Hepatic stellate cell (primary cell): ENCODE data around the gene TNS1.

Experiments
- DNase-seq: peaks from one replicate; pipeline ENCODE4 v3.0.0; 2011; ENCODE audit warnings: low spot score

The TNS1 gene

DNA sequence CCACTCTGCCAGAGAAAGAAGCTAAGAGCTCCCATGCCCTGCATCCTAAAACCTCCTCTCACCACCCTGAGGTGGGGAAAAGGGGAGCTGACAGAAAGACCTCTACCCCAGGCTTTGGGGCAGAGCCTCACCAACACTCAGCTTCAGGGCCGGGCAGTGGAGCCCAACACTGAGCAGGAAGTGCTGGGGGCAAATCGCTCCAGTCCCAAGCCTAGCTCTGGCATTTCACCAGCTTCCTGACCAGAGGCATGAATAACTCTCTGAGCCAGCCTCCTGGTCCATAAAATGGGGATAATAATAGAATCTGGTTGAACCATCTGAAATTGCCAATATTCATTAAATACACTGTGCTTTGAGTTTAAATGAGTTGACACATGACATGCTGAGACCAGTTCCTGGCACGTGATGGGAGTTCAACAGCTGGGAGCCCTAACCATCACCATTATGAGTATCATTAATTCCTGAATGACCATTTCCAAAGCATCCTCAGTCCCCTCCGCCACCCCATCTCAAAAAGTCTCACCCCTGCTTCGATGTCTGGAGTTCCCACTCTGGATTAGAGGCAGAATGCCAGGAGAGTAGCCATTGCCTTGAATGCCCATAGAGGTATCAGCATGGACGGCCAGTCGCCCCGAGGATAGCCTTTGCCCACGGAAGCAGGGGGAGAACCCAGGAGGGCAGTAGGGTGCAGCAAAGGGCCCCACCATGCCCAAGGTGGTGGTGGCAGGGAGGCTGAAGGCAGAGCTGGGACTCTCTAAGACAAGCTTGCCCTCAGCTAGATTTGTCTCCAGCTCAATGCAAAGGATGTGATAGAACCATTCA lies 153.4 kb downstream of the TNS1 start:
- DNase-seq: no peak

DNA sequence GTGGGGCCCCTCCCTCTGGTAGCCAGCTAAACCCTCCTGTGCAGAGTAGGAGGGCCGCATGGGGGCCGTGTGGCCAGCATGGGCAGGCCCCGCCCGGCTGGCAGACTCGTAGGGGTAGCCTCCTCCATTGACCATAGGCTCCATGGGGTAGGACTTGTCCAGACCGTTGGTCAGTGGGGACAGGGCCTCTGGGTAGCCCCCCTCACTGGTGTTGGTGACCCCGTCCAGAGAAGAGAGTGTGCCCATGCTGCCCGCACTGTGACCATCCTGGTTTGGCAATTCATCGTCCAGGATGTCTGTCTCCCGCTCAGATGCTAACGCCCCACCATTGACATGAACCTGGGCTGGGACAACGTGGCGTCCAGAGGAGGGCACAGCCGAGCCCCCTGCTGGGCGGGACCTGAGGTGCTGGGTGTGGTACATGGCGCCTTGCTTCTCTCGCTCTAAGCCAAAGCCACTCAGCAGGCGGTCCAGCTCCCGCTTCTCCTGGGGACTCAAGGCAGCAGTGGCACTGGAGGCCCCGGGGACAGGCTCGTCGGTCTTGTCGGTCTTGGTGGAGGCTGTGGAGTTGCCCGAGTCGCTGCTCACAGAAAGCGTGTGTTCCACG lies 154.3 kb downstream of the TNS1 start:
- DNase-seq: no peak

DNA sequence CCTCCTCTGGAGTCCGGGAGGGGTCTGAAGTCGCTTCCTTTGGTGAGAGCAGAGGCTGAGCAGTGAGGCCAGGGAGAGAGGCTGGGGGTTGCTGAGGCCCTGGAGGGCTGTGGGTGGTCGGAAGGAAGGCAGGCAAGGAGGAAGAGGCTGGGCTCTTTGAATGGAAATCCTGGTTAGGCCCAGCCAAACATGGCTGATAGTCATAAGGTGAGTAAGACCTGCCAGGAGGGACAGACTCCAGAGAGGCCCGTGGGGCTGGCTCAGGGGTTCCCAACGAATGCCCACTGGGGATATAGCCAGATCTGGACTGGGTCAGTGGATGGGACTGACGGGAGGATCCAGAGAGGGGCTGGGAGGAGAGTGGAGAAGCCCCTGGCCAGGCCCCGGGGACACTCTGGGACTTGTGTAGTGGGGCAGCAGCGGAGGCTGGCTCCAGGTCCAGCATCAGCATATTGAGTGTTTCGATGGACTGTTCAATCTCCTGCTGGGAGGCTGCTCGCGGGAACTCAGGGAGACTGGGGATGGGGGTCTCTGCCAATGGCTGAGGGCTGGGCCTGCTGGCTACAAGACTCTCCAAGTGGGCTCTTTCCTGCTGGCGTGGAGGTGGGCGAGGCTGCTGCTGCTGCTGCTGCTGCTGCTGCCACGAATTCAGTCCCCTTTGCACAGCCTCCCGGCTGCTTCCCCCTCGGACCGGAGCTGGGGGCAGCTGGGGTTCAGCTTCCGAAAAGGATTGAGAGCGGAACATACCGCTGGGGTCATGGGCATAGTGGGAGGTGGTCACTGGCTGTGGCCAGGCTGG lies 155.0 kb downstream of the TNS1 start:
- no peak for DNase-seq

DNA sequence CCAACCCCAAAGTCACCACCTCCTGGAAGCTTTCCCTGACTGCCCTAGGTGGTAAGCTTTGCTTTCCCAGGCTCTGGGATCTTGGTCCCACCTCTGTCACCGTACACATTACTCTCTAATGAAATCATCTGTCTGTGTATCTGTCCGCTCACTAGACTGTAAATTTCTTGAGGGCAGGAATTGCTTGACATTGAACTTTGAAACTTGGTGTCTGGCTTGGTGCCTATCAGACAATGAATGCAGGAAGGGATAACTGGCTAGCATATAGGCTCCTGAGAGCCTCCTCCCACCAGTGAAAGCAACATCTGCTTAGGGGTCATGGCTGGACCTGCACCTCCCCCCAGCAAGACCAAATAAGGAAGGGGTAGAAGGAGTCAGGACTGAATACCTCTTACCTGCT lies 155.7 kb downstream of the TNS1 start:
- DNase-seq: no peak

DNA sequence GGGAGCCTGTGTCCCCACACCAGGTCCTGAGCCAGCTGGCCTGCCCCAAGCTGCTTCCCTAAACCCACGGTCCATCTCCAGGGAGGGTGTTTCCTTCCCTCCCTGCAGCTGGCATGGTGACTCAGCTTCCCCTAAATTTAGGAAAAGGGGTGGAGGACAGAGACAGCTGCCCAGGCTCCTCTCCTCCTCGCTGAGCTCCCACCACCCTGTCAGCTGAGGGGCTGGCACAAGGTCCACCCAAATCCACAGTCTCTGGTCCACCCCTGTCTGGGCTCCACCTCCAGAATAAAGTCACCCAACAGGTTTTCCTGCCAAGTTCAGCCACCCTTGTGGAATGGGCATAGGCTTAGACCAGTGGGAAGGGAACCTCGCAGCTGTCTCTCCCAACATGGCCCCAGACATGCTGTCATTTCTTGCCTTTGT lies 156.5 kb downstream of the TNS1 start:
- DNase-seq: no peak

DNA sequence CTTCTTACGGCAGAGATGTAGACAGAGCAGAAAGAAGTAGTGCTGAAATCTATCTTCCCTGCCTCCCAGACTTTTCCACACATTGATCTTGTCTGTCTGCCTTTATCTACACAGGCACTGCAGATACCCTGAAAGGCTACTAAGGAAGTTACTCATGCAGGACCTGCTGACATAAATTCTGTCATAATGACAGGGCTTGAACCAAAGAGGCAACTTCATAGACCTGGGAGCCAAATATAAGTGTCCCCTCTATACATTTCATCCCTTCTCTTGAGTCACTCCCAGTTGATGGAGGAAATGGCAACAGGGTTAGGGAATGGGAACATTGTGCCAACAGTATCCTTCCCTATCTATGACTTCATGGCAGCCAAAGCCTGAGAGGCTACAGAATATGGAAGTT lies 157.5 kb downstream of the TNS1 start:
- DNase-seq: no peak

DNA sequence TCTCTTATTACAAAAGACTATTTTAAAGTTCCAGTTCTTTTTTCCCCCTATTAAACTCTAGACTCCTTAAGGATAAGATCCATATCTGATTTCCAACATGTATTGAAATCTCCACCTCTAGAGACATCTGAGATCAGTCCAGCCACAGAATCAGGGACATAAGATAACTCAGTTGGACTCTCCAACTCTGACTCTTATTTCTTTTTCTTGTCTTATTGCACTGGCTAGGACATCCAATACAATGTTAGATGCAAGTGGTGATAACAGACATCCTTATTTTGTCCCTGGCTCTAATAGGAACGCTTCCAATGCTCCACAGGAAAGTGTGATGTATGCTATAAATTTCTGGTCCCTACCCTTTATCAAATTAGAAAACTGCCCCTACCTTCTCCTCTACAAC lies 158.1 kb downstream of the TNS1 start:
- DNase-seq: no peak

DNA sequence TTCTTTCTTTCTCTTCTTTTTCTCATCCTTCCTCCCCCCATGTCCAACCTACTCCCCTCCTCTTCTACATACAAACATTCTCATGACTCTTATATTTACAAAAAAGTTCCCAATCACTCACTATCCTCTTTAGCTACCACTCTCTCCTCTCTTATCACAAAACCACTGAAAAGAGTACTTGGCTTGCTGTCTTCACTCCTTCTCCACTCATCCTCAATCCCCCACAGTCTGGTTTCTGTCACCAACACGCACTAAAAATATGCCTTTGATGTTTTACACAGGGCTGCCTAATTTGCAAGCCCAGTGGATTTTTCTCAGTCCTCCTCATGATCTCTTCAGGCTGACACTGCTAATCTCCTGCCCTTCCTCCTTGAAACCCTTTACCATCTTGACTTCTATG lies 159.5 kb downstream of the TNS1 start:
- DNase-seq: no peak

DNA sequence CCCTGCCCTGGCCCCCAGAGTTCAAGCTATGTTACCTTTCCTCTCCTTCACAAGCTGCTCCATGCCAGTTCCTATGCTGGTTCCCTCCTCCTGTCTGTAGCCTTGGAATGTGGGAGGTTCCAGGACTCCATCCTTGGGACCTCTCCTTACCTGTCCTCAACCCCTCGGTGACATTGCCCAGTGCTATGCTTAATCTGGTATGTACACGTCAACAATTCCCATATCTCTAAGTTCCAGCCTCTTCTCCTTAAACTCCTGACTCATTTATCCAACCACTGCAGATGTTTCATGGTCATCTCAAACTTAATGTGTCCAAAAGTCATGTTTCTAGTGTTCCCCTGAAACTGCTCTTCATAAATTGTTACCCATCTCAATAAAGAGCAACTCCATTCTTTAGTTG lies 160.8 kb downstream of the TNS1 start:
- no peak for DNase-seq

DNA sequence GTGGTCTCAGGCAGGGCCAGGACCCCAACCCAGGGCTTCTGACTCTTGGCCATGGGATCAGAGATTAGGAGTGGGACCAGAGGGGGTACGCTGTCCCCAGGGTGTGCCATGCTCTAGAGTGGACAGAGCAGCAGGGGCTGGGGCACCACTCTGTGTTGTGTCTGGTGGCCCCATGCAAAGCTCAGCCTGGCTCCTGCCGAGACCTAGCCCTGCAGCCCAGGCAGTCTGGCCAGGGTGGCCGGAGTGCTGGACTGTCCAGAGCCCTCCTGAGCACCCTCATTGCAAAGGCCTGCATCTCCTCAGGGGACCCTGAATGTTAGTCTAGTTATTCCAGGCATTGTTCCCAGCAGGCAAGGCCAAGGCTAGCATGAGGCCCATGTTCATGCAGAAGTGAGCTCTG lies 162.3 kb downstream of the TNS1 start:
- no peak for DNase-seq

DNA sequence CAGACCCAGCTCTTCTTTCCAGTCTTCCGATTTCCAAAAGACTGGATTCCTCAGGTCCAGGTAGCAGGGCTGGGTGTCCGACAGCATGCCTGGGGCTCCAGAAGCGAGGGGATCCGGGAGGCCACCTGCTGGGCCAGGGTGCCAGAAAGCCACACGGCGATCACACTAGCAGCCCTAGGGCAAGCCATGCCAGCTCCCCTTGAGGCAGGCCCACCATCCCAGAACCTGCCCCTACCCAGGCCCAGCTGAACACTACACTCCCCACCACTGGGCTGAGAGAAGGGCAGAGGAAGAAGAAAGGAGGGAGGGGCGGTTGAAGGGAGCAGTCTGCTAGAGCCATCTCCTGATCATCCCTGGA lies 163.1 kb downstream of the TNS1 start:
- DNase-seq: no peak

DNA sequence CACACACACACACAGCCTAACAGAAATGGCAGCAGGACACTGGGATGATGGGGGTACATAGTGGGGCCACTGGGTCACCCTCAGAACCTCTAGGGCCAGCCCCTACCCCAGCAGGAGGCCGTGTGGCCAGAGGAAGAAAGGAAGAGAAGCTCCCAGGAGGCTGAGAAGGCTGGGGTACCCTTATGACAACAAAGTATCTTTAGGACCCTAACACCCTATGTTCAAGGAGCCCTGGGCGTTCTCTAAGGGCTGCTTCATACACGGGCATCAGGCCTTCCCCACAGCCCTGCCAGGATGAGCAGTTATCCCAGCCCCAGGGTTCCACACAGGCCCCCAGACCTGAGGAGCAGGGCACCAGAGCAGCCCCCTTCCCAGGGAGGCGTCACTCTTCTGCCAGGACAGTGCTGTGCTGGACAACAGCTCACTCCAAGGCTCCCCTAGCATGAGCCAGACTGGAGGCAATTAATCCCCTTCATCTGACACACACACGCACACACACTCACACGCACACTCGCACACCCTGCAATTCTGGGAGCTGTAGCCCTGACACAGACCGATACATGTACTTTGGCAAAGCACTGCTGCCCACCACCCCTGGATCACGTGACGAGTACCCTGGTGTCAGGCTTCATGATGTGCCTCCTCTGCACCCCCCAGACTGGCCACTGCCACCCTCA lies 163.6 kb downstream of the TNS1 start:
- DNase-seq: no peak

DNA sequence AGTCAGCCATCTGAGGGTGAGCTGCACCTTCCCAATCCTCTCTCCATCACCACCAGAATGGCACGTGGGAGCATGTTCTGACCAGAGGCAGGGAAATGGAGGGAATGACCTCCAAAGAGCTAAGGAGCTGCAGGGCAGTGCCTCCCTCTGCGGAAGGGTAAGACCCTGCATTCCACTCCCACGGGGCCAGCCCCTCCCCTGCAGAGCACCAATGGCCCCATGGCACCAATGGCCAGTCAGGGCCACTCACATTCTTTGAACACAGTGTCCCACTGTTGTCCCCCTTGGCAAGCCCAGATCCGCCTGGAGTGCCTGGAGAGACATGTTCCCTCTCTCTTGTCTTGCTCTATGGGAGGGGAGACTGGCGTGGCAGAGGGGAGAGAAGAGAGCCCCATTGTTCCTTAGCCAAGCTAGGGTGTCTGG lies 164.4 kb downstream of the TNS1 start:
- no peak for DNase-seq

DNA sequence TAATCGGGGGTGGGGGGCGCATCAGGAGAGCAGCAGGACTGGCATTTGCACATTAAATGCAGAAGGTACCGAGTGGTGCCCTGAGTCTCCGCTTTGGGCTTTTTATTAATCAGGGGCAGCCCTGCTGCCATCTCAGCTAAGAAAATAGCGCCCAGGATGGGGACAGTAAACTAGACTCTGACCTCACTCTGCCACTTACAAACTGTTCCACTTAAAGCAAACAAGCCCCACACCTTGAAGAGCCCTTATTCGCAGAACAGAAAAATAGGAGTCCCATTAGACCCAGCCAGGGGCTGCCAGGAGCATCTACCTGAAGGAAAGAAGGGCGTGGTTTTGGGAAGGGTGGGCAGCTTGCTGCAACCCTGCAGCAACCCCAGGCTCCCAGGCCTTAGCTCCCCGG lies 165.3 kb downstream of the TNS1 start:
- no peak for DNase-seq

DNA sequence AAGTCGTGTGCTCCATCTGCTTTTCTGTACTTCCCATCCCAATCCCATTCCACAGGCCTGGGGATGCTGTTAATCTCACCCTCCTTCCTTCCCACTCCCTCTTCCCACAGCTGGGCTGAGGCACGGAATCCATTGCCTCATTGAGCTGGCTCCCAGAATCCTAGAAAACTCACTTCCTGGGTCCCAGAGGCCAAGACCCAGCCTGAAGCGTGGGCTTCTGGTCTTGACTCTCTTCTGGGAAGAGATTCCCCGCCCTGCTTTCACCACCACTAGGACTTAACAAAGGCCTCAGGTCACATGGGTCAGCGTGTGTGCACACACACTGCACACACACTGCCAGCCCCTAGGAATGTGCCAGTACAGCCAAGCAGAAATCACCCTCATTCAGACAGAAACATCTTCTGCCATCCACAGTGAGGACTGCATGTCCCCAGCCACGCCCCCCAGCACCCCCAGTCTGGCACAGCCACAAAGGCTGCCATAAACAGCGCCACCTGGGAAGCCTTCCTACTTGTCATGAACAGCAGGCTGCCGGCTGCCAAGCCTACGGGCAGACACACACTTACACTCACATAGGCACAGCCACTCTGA lies 165.8 kb downstream of the TNS1 start:
- DNase-seq: peak; percentile 57

DNA sequence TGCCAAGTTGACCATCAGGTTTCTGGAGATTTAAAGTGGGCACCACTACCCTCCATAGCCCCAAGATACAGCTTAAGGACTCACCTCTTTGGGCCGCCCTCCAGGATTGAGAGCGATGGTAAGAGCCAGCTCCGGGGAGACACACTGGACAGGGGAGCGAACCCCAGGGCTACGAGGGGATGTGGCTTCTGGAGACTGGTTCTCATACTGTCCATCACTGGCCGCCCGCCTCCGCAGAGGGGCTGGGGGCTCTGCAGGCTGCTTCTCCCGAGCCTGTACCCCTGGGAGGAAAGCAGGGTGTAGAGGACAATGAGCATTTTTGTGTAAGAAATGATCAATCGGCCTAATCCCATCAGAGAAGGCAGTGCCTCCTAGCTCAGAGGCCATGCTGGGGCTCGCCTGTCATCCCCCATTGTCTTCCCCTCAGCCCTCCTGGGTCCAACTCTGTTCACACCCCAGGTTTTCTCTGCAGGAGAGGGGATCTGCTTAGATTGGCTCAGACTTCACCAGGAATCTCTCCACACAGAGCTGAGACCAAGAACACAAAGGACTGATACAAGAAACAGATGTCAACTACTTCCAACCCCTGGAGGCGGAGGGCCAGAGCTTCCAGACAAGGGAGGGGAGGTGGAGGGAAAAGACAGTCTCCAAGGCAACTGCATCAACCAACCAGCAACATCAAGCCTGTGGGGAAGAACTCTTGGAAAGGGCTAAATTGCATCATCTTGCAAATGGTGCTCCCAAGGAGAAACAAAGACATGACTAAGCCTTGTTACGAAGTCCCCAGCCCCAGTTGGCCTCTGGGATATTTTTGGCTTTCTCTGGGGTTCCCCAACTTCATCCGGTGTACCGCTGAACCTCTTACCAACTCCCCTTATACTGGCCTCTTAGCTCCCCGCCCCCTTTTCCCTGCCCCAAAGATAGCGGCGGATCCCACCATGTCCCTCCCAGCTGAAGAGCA lies 166.6 kb downstream of the TNS1 start:
- peak; percentile 83 for DNase-seq

DNA sequence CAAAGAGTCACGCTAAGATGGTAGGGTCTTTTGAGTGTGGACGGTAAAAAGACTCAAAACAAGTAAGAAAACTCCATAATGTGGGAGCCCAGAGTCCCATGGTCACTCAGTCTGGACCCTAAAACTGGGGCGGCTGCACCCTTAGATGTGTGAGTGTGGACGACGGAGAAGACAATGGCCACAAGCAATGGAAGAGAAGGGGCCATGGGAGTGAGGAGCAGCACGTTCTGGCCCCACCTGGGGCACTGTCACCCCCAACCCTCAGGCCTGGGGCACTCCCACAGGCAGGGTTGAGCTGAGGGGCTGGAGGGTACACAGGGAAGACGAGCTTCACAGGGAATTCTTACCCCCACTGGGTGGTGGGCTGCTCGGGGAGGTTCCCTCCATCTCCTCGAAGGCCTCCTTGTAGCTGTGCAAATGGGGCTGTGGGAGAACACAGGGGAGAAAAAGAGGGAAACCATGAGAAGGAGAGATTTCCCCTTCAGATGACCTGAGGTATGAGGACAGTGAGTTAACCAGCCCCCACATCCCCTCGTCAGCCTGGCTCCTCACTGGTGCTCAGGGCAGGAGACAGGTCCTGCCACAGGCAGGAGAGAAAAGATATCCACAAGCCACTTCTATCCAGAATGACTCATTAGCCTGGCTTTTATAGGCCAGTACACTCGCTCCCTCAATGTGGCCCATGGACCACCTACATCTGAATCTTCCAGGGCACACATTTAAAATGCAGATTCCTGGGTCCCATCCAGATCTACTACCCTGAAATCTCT lies 167.9 kb downstream of the TNS1 start:
- DNase-seq: no peak

DNA sequence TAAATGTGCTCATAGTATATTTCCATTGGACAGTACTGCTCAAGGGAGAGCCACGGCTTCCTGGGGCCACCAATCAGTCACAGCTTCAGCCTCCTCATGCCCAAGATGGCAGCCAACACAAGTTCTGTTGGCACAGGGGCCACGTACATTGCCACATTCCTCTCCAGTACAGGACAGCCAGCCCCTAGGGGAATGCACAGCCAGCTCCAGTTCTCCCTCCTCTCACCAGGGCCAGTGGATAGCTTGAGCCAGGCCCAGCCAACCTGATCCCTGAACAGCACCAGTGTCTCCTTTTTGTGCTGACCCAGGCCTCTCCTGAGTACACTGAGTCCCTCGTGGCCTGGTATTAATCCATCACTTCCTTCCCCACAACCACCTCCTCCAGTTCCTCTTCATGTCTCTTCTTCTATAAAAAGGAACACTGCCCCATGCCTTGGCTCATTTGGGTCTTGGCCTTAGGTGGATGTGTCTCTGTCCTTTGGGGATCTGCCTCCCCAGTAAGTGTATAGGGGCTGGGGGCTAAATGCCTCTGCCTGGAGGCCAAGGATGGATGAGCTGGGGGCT lies 168.7 kb downstream of the TNS1 start:
- no peak for DNase-seq

DNA sequence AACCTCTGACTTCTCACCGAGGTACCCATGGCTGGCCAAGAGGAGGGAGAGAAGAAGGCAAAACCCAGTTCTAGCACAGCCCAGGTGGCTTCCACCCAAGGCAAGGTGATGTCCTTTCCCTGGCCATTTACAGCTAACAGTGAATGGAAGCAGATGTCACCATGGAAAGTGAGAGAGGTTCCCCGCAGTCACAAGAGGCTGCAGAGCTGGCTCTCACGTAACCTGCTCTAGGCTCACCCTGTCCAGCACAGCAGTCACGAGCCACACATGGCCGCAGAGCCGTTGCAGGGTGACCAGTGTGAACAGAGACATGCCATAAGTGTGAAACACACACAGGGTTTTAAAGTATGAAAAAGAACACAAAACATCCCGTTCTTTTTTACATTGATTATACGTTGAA lies 169.4 kb downstream of the TNS1 start:
- DNase-seq: no peak

DNA sequence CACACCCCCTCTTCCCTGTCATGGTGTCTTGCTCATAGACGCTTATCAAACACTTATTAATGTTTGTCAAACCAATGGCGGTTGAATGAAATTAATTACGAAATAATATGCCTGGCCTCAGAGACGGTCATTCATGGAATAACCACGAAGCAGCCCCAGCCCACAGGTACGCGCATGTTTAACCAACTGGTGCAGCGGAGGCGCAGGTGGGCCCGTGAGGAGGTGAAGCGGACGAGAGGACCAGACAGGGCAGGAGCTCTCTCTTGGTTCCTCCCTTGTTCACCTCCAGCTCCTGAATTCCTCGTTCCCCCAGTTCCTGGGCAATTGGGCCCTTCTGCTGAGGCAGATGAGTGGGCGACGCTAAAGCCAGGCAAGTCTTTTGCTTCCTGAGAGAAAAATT lies 169.8 kb downstream of the TNS1 start:
- DNase-seq: no peak
